ENCODE data around the gene TBC1D8.

TBC1D8 gene

DNA sequence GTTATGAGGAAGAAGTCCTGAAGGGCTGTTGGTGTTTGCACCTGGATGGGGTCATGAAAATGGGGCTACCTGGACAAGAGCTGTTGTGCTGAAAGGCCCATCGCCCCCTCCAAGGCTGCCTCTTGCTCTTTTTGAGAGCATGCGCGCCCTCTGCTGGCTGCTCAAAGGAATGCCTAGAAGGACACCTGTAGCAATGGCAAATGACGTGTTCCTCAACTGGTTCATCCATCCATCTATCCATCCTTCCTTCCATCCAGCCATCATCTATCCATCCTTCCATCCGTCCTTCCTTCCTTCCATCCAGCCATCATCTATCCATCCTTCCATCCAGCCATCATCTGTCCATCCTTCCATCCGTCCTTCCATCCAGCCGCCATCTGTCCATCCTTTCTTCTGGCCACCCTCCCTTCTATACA is 166.3 kb downstream of the TBC1D8 start:
- TF ChIP-seq ZNF274 (IDR thresholded peaks at IDR 0.05; ENCODE audit: low read depth, low read length), result no peak

DNA sequence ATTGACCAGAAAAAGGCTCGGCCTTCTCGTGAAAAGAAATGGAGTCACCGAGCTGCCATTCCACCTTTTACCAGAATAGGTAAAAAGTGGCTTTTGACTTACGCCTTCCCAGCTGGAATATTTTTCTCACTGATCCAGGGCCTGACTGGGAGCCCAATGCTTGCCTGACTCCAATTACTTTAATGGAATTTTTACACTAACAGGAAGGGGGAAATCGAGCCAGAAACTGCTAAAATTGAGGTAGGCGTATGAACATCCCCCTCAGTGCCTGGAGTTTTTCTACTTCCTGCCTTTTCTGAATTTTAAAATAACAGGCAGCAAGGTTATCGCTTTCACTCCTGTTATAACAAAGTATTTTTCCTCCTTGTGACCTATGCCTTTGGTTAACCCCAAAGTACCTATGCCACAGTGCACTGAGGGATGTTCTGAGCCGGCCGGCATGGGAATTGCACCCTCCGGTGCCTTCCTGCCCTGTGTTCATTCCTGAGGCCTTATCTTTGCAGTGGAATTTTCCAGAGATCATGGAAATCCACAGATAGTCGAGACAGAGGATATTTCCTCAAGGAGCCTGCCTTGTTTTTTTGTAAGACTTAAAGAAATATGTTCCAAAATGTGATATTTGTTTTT is 167.4 kb downstream of the TBC1D8 start:
- H3K4me3 ChIP-seq (ENCODE audit: low read length), result no peak overlapping the region
- TF ChIP-seq ZNF274 (IDR thresholded peaks at IDR 0.05; ENCODE audit: low read depth, low read length), result no peak

More for the DNA sequence above, 166.3 kb downstream of the TBC1D8 start:
- no peak overlapping the region for H3K4me3 ChIP-seq (ENCODE audit: low read length)

DNA sequence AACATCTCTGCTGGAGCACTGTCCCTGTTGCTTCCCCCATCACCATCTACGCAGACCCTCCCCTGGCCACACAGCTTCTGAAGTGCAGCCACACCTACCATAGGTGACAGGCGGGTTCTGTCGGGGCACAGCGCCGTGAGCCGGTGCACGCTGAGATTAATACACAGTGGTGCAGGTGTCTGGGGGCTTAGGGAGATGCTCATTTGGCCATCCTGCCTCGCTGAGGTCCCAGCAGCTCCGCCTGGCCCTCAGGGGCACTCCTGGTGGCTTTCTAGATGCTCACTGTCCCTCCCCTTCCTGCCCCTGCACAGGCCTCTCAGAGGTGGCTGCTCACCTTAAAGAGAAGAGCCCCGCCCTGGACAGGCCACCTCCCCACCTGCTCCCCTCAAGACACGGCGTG is 168.0 kb downstream of the TBC1D8 start:
- TF ChIP-seq ZNF274 (IDR thresholded peaks at IDR 0.05; ENCODE audit: low read depth, low read length), result no peak
- H3K4me3 ChIP-seq (ENCODE audit: low read length), result no peak overlapping the region

DNA sequence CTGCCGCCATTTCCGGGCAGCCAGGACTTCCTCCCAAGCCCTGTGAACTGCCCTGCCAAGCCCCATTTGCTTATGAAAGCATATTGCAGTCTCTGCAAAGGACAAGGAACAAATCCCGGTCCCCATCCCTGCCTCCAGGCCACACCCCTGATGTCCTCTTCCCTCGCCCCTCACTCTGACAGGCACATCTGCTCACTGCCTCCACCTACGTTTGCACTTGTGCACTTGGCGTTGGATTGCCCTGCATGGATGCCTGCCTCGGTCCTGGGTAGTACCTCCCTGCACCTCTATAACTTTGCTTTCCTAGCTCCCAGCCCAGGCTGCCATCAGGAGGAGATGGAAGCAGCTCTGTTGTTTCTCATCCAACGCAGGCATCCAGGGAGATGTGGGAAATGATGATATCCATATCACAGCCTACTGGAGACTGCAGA is 168.7 kb downstream of the TBC1D8 start:
- no peak for TF ChIP-seq ZNF274 (IDR thresholded peaks at IDR 0.05; ENCODE audit: low read depth, low read length)
- H3K4me3 ChIP-seq (ENCODE audit: low read length), result no peak overlapping the region

DNA sequence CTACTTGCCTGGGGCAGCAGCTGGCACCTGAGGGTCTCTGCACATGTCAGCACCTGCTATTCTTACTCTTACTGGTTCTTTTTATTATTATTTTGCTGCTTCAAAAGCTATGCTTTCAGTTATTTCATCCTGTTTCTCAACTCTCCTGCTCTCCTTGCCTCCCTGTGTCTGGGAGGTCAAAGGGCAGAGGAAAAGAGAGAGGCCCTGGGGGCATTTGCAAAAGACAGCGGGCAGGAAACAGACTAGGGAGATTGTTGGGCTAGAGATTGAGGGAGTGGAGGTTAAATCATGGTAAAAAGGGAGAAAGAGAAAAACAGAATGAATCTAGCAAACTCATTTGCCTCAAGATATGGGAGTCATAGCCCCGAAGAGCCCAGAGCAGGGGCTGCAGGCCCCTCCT is 170.2 kb downstream of the TBC1D8 start:
- H3K4me3 ChIP-seq (ENCODE audit: low read length), result no peak overlapping the region
- no peak for TF ChIP-seq ZNF274 (IDR thresholded peaks at IDR 0.05; ENCODE audit: low read depth, low read length)

DNA sequence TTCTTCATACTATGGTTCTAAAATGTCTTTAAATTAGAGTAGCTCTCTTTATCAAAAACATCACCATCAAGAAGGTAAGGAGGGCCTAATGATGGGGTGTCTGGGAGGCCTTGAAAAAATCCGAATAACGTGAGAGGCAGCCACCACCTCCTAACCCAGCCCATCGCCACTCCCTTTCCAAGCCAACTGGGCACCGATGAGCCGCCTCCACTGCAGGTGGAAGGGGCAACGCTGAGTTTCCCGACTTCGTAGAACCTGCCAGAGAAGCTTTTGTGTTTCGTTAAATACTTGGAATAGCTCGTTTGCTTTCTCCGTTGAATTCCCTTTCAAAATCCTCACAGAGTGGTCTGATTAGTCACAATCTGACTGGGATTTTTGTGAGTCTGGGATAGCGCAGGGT is 171.1 kb downstream of the TBC1D8 start:
- no peak overlapping the region for H3K4me3 ChIP-seq (ENCODE audit: low read length)
- TF ChIP-seq ZNF274 (IDR thresholded peaks at IDR 0.05; ENCODE audit: low read depth, low read length), result no peak

DNA sequence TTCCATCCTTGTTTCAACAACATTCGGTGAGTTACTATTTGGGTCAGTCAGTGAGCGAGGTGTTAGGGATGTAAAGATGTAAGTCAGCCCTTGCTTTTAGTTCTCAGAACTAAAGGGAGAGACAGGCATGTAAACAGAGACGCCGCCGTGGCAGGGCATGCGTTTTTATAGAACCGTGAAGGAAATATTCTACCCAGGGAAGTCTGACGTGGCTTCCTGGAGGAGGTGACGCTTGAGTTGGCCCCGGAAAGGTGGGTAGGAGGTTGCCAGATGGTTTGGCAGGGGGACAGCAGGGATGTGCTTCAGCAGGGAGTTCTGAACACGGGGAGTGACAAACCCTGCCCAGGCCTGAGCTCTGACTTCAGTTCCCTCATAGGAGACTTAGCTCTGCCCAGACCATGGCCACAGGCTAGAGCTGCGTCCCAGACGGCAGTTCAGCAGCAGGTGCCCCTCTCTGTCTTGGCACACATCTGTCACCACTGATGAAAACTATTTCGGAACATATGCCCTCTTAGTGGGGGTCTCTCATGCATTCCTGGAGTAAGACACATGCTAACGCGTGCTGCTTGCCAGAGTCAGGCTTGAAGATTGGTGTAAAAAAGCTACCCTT is 172.5 kb downstream of the TBC1D8 start:
- H3K4me3 ChIP-seq (ENCODE audit: low read length), result no peak overlapping the region
- TF ChIP-seq ZNF274 (IDR thresholded peaks at IDR 0.05; ENCODE audit: low read depth, low read length), result no peak

DNA sequence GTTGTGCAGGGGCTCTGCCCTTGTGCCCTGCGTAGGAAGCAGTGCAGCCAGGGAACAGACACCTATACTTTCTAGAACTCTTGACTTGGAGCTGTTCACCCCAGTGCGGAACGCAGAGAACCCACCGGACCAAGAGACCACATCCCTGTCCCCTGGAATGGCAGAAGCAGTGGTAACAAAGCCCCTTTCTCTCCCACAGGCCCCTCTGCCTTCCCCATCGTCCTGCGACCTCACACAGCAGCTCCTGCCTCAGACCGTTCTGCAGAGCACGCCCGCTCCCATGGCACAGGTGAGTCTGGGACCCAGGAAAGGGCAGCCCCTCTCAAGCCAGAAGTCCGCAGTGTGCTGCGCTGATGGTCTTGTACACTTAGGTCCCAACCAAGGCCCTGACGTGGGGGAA is 173.7 kb downstream of the TBC1D8 start:
- H3K4me3 ChIP-seq (ENCODE audit: low read length), result no peak overlapping the region
- TF ChIP-seq ZNF274 (IDR thresholded peaks at IDR 0.05; ENCODE audit: low read depth, low read length), result no peak

DNA sequence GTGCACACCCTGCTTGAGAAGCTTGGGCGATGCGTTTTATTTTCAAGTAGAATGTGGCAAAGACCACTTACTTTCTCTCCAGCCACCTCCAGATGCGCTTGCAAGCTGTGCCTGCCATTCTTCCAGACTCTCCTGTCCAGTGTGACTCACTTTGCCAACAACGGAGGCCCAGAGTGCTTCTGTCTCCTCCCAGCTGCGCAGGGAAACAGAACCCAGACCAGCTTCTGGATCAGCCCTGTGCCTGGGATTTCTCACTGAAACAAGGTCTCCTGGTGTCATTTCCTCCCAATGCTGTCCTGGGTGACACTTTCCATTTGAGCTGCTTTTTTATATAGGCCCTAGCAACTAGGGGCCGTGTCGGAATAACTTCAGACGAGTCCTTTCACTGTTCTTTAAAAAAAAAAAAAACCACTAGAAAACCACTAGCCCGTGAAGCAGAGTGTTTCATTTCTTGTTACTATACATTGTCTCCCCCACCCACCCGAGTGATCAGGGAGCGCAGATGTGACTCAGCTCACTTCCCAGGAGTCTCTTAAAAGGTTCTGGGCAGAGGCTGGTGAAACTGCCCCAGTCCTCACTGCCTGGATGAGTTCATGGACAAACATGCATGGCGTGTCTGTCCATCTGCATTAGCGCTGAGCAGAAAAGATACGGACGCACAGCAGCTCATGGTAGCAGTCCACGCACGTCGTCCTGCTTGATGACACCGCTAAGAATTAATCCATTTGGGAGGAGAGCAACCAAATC is 174.4 kb downstream of the TBC1D8 start:
- no peak for TF ChIP-seq ZNF274 (IDR thresholded peaks at IDR 0.05; ENCODE audit: low read depth, low read length)
- no peak overlapping the region for H3K4me3 ChIP-seq (ENCODE audit: low read length)

DNA sequence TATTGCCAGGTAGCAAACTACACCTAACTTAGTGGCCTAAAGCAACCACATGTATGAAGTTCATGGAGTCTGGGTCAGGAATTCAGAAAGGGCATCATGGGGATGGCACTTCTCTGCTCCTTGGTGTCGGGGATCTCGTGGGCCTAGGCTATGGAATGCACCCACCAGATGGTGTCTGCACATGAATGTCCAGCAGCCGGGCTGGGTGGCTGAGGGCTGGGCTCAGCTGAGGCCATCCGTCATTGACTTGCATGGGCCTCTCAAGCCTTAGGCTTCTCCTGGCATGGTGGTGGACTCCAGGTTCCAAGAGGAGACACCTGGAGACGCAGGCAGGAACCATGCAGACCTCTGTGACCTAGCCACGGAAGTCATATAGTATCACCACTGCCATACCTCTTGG is 175.1 kb downstream of the TBC1D8 start:
- H3K4me3 ChIP-seq (ENCODE audit: low read length), result no peak overlapping the region
- TF ChIP-seq ZNF274 (IDR thresholded peaks at IDR 0.05; ENCODE audit: low read depth, low read length), result no peak

DNA sequence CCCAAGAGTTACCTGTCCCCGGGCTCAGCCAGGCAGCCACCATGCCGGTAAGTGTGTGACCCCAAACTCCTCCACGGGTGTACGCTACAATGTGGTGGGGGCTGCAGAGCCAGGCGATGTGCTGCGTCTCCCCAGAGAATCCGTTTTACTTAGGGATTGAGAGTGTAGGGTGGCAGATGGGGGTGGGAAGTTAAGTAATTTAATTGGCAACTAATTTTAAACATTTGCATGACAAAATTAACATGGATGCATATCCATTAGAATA is 175.7 kb downstream of the TBC1D8 start:
- no peak for TF ChIP-seq ZNF274 (IDR thresholded peaks at IDR 0.05; ENCODE audit: low read depth, low read length)
- no peak overlapping the region for H3K4me3 ChIP-seq (ENCODE audit: low read length)

DNA sequence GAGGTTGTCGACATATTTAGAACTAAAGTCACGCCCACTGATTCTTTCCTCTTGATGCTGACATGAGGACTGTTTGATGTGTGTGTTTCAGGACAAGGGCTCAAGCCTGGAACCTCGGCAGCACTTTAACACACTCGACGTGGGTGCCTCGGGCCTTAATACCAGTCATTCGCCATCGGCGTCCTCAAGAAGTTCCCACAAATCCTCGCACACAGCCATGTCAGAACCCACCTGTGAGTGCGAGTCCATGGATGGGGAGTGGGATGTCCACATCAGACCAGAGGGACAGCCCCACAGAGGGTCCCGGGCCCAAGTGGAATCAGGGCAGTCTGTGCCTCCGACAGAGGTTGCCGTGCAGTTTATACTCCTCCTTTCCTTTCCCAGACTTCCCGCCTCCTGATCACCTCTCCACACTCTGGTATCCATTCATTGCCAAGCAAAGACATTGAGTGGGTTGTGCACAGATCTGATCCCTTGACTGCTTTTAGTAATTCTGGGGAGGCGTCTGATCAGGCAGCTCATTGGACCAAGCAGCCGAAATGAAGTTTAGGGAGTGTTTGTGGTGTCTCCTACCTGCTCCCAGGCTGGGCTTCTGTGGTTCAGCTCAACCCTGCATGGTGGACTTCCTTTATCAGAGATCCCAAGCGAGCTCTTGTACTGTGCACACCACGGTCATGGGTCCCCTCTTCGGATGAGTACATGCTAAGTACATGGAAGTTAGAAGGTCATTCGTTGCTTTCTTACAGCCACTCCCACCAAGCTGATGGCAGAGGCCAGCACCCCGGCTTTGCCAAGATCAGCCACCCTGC is 176.3 kb downstream of the TBC1D8 start:
- no peak overlapping the region for H3K4me3 ChIP-seq (ENCODE audit: low read length)
- no peak for TF ChIP-seq ZNF274 (IDR thresholded peaks at IDR 0.05; ENCODE audit: low read depth, low read length)

DNA sequence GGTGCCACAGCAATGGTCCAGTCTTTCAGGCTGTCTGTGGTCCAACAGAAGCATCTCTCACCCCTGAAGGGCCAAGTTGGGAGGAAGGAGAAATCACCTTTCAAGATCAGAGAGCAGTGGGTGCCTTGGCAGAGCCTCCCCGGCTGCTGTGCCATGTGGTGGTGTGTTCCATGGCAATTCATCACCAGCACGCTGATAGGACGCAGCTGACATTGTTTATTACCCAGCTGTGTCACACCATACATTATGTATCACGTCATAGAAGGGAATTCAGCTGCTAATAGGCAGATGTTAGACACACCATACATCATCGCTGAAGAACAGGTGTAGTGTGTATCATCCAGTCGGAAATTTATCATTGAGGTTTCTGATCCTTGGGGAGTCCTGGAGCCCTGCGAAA is 178.7 kb downstream of the TBC1D8 start:
- H3K4me3 ChIP-seq (ENCODE audit: low read length), result no peak overlapping the region
- no peak for TF ChIP-seq ZNF274 (IDR thresholded peaks at IDR 0.05; ENCODE audit: low read depth, low read length)

DNA sequence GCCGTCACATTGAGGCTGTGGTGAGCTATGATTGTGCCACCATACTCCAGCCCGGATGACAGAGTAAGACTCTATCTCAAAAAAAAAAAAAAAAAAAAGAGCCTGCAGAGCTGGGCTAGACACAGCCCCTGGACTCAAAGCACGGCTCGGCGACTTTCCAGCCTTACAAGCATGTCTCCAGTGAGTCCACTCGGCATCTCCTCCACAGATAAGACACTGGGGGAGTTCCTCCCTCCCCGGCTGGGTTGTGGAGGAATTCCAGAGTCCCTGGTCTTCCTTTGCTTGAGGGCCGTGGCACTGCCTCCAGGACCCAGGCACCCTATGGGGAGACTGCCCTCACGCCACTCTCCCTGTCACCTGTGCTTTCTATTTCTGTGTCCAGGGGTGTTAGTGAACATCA is 180.0 kb downstream of the TBC1D8 start:
- no peak for TF ChIP-seq ZNF274 (IDR thresholded peaks at IDR 0.05; ENCODE audit: low read depth, low read length)
- no peak overlapping the region for H3K4me3 ChIP-seq (ENCODE audit: low read length)

DNA sequence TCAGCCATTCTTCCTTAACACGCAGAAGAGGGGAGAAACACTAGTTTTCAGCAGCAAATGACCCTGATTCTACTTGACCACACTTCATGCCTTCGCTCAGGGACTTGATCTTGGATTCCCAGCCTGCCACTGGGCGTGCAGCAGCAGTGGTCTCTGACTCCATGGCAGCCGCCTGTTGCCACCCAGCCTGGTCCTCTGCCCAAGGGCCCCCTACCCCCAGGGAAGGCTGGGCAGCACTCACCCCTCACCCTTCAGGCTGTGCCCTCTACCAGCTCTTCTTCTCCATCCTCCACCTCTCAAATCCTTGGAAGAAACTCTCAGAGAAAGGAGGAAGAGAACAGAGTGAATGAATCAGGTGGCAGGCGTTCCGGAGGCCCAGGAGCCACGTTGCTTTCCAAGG is 181.2 kb downstream of the TBC1D8 start:
- no peak overlapping the region for H3K4me3 ChIP-seq (ENCODE audit: low read length)
- no peak for TF ChIP-seq ZNF274 (IDR thresholded peaks at IDR 0.05; ENCODE audit: low read depth, low read length)
